T follicular helper cell (primary cell): ENCODE measurements around the gene D2HGDH.
"Not testable (repeated sequence)": the region's sequence is repeated elsewhere in the genome, so short reads cannot be mapped to it uniquely, and the experiment has no call there.

Experiments used
- DNase-seq: peaks from one replicate; pipeline ENCODE4 v3.0.0-alpha.2; 2020; ENCODE audit warnings: low read depth

D2HGDH gene

DNA sequence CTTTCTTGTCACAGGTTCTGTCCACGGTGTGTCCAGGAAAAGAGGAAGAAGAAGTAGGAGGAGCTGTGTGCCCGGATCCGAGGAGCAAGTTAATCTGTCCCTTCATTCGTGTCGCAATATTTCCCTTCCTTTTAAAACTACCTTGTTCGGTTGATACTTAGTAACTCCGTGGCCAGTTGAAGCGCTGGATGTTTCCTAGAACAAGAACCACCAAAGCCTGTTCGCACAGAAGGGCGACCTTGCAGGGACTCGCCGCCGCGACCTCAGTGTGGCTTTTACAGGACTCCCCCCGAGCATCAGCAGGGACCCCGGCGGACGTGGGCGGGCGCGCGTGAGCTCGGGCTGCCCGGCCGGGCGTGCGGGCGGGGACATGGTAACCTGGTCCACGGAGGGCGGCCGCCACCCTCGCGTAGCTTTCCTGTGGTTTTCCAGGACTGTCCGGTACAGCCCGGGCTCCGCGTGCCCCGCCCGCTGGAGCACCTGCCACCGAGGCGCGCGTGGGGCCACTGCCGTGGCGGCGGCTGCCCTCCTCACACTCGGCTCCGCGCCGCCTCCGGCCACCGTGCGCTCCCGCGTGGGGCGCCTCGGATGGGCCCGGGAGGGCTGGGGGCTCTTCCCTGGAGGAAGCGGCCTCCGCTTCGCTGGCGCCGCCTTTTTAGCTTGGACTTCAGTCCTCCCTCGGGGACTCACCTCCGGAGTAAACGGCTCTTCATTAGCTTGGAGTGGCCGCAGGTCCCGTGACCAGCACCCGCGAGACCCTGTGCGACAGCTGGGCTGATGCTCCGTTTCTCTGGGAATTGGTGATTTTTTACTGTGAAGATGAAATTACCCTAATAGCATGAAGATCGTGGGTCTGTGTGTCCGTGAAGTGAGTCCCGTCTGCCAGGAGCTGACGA is 9.2 kb upstream of the D2HGDH start:
- no peak for DNase-seq

DNA sequence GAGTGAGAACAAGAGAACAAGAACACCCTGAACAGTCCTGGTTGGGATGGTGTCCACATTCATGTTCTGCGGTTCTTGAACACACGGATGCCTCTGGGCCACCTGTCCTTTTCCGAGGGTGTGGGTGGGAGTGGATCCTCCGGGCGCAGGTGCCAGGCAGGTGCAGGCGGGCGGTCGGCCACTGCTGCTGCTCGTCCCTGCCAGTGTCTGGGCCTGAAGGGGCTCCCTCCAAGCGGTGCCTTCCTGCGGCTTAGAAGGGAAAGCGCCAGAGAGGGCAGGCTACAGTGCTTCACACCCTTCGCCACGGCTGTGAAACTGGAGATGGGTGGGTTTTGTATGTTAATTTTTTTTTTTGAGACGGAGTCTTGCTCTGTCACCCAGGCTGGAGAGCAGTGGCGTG is 8.0 kb upstream of the D2HGDH start:
- no peak for DNase-seq

DNA sequence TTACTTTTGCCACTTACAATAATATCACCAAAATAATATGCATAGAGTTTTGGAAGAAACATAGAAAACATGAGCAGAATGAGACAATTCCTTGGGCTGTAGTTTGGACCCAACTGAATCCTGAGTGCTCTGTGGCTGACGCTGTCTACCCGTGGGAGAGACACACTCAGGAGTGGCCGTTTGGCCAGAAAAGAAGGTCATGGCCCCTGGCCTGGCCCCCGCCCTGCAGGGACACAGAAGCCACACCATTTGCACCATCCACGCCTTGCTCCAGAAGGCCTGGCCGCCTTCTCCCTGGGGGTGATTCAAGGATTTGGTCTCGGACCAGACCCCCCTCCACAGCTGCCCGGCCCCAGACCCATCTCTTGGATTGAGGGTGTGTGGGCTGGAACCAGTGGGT is 6.4 kb upstream of the D2HGDH start:
- DNase-seq: no peak

DNA sequence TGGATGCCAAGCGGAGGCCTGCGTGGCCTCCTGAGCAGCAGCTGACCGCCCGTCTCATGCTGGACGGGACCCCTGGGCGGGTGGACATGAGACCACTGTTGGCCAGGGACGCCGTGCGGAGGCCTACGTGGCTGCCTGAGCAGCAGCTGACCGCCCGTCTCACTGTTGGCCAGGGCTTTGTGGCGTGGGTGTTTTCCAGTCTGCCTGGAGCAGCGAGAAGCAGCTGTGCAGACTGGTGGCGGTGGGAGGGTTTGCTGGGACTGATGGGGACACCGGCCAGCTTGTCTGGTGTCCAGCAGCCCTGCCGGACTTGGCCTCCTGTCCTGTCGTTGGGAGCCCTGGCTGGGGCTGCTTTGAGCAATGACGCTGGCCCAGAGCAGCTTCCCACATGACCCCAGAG is 5.8 kb upstream of the D2HGDH start:
- DNase-seq: no peak

DNA sequence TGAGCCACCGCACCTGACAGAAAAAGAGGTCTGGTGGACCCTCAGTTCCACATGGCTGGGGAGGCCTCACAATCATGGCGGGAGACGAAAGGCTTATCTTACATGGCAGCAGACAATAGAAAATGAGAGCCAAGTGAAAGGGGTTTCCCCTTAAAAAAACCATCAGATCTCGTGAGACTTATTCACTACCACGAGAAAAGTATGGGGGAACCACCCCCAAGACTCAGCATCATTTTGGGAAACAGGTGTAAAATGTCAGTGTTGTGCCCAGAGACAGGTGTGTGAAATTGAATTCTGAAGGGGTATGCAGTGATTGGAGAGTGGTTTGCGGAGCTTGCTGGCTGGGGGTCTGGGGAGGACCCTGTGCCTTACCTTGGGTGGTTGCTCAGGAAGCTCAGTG is 4.6 kb upstream of the D2HGDH start:
- DNase-seq: no peak

DNA sequence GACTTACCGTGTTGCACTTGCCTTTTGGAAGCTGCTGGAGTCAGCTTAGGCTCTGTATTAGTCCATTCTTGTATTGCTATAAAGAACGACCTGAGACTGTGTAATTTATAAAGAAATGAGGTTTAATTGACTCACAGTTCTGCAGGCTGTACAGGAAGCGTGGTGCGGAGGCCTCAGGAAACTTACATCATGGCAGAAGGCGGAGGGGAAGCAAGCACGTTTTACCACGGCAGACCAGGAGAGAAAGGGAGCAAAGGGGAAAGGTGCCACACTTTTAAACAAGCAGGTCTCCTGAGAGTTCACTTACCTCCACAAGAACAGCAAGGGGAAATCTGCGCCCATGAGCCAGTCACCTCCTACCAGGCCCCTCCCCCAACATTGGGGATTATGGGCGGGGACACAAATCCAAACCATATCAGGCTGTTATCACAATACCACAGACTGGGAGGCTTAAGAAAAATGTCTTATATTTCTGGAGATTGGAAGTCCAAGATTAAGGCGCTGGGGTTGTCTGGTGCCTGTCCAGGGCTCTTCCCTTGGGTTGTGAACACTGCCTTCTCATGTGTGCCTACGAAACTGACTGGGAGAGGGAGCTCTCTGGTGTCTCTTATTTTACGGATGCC is 3.6 kb upstream of the D2HGDH start:
- DNase-seq: no peak

DNA sequence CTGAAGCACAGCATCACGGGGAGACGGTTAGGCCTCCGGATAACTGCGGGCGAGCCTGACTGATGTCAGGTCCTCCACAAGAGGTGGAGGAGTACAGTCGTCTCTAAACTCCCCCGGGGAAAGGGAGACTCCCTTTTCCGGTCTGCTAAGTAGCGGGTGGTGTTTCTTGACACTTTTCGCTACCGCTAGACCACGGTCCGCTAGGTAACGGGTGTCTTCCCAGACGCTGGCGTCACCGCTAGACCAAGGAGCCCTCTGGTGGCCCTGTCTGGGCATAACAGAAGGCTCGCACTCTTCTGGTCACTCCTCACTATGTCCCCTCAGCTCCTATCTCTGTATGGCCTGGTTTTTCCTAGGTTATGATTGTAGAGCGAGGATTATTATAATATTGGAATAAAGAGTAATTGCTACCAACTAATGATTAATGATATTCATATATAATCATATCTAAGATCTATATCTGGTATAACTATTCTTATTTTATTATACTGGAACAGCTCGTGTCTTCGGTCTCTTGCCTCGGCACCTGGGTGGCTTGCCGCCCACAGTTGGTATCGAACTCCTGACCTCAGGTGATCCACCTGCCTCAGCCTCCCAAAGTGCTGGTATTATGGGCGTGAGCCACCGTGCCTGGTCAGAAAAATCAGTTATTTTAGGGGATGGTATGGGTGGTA is 1.8 kb upstream of the D2HGDH start:
- DNase-seq: not testable (repeated sequence)

DNA sequence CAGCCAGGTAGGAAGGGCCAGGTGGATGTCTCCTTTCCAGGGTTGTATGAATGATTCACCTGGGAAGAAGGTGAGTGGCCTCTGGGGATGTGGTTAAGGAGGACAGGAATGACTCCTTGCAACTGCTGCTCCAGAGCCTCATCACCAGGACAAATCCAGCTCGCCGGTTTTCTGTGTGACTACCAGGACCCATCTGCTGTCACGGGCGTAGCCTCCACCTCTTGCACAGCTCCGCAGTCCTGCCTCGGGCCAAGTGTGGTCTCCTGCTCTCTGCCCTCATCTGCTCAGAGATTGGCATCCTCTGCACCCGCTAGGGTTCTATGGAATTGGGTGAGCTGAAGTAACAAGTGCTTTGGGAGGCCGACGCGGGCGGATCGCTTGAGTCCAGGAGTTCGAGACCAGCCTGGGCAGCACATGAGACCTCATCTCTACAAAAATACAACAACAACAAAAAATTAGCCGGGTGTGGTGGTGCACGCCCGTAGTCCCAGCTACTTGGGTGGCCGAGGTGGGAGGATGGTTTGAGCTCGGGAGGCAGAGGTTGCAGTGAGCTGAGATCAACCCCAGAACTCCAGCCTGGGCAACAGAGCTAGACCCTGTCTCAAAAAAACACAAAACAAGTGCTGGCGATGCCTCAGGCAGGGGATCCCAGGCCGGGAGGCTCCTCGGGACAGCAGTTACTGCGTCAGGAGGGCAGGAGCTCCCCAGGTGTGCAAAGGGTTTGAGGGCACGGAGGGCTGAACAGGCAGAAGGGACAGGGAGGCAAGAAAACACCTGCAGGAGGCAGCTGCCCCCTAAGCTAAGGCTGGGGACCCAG is 831 bp upstream of the D2HGDH start:
- DNase-seq: no peak

DNA sequence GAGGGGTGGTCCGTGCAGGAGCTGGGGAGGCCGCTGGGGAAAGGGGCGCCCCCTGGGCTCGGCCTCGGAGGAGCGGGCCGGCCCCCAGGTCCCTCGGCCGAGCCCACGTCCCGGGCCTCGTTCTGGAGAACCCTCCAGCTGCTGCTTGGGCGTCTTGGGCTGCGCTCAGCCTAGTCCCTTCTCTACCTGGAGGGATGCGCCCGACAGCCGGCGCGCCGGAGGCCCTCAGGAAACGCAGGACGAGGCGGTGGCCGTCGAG is 293 bp upstream of the D2HGDH start:
- DNase-seq: no peak

DNA sequence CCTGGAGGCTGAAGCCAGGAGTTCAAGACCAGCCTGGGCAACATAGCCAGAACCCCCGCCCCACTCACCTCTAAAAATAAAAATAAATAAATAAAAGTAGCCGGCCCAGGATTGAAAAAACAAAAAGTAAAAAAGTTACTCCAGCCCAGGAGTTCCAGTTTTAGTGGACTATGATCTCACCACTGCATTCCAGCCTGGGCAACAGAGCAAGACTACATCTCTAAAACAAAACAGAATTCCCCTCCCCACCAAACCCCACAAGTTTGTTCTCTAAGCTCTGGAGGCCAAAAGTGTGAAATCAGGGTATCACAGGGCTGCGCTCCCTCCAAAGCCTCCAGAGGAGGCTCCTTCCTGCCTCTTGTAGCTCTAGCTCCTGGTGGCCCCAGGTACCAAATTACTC is 1.7 kb downstream of the D2HGDH start:
- no peak for DNase-seq

DNA sequence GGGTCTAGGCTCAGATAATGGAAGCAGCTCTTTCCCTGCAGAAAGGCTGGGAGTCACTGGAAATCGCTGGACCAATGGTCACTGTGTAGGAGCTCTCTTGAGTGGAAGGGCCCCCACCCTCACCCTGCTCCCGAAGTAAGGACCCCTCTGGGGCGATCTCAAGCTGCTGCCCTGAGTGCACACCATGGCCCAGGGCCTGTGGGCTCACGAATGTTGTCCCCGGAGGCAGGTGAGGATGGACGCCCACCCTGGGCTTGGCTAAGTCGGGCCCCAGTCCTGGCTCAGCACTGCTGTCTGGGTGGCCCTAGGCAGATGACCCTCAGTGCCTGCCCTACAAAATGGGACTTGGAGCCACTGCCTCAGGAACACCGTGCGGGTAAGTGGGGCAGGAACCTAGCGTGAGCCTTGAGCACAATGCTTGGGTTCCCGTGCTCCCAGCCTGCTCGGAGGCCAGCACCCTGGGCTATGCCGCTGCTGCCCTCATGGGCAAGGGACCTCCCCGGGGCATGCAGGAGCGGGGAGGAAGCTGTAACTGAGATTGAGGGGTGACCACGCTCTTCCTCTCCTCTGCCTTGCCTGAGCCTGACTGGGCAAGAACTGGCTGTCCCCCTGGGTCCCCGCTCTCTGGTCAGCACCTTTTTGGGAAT is 3.7 kb downstream of the D2HGDH start:
- no peak for DNase-seq

DNA sequence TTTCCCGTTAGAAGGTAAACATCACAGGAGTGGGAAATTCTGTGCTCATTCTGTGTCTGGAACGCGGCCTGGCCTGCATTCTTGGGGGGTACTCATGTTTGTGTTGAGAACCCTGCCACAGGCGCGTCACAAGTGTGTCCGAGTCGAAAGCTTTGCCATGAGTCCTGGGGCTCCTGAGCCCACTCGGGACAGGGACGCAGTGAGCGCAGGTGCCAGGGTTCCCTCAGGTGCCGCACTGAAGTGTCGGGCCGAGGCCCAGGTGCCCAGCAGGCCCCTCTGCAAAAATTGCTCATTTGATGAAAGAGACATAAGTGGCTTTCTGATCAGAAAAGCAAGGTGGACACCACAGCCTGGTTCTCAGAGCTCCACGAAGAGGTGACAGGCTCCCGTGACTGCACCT is 4.7 kb downstream of the D2HGDH start:
- DNase-seq: no peak

DNA sequence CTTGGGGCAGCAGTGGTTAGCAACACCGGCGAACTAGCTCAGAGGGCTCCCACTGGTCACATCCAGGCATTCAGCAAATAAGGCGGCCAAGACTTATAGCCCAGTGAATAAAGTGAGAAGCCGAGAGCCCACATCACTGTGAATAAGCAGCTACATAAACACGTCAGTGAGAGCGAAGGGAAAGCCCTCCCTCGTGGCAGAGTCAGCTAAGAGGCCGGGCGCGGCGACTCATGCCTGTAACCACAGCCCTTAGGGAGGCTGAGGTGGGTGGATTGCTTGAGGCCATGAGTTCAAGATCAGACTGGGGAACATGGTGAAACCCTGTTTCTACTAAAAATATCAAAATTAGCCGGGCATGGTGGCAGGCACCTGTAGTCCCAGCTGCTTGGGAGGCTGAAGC is 5.2 kb downstream of the D2HGDH start:
- no peak for DNase-seq

DNA sequence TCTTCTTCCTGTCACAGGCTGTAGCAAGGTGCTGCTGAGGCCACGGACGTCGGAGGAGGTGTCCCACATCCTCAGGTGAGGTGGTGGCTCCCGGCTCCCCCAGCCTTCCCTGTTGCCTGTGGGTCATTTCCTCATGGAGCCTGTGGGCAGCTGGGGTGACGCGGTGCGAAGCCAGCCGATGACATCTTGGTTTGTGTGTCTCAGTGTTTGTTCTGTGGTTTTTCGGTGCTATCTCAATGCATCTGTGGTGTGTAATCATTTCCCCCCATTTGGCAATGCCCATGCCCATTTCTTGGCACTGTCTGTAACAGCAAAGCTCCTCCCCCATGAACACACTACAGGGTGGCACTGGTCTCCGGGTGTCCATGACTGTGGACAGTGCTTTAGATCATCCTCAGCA is 6.6 kb downstream of the D2HGDH start:
- DNase-seq: no peak

DNA sequence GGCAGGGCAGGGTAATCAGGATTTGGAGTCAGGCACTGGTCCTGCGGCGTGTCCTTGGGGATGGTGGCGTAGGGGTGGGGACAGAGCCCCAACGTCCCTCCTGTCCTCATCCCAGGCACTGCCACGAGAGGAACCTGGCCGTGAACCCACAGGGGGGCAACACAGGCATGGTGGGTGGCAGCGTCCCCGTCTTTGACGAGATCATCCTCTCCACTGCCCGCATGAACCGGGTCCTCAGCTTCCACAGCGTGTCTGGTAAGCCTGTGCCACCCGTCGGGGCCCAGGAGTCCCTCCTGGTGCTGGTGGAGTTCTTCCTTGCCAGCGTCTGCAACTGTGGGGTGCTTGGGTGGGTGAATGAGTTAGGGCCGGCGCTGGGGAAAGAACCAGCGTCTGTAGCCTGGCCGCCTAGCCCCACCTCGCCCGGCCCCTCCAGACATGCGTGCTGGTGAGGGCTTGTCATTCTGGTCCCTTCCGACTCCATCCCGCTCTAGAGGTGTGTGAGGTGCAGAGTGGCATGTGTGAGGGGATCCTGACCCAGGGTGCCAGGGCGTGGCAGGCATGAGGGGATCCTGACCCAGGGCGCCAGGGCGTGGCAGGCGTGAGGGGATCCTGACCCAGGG is 8.0 kb downstream of the D2HGDH start:
- no peak for DNase-seq

DNA sequence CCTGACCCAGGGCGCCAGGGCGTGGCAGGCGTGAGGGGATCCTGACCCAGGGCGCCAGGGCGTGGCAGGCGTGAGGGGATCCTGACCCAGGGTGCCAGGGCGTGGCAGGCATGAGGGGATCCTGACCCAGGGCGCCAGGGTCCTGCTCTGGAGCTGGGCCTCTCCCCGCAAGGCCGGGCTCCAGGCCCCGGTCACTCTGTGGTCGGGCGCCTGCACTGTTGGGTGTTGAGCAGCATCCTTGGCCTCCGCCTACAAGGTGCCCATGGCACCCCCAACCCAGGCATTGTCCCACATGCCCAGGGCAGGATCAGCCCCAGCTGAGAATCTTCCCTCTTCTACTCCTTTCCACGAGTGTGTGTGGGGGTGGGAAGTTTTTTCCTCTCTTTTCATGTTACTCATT is 8.6 kb downstream of the D2HGDH start:
- not testable (repeated sequence) for DNase-seq

DNA sequence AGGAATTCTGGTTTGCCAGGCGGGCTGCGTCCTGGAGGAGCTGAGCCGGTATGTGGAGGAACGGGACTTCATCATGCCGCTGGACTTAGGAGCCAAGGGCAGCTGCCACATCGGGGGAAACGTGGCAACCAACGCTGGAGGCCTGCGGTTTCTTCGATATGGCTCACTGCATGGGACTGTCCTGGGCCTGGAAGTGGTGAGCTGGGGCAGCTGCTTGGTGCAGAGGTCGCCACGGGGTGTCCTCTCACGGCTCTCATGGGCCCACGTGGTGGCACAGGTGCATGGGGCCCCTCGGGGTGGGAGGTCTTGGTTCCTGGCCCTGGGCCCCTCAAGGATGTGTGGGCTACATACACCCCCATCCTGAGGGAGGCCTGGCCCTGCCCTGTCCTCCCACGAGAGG is 9.2 kb downstream of the D2HGDH start:
- DNase-seq: no peak

DNA sequence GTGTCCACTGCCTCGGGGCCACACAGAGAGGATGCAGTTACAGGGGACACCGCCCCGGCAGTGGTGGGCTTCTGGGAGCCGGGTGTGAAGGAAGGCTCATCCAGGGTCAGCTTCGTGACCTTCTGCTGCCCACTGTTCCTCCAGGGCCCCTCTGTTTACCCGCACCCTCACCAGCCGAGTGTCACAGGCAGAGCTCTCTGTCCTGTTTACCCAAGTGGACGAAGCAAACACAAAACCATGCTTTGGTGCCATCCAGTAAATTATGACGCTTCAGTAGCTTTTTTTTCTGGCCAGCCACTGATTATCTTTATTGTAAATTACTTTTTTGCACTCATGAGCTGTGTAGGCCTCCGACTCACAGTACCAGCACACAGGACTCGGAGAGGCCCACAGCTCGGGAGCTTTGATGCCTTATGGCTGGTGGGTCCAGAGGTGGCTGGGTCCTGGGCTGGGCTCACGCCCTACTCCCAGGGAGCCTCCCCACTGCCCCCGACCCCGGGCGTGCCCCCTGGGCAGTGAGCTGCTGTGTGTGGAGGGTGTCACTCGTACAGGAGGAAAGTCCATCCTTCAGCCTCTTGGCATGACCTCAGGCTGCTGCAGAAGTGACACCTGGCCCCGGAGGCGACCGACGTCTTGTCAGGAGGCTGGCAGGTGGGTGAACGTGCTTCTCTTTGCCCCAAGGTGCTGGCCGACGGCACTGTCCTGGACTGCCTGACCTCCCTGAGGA is 9.8 kb downstream of the D2HGDH start:
- no peak for DNase-seq

DNA sequence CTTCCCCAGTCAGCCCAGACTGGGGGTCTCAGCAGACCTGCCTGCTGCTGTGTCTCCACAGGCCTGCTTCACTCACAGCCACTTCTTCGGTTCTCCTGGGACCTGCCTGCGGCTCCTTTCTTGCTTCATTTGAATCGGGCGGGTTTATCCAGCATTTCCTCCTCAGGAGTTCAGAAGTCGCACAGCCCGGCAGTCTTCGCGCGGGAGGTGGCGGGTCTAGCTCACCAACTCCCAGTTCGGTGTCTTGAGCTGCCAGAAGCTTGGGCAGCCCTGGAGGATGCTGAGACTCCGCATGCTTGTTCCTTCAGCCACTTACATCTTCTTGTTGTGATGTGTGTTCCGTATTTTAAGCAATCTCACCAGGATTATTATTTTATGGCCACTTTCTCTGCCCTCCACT is 10.8 kb downstream of the D2HGDH start:
- DNase-seq: no peak

DNA sequence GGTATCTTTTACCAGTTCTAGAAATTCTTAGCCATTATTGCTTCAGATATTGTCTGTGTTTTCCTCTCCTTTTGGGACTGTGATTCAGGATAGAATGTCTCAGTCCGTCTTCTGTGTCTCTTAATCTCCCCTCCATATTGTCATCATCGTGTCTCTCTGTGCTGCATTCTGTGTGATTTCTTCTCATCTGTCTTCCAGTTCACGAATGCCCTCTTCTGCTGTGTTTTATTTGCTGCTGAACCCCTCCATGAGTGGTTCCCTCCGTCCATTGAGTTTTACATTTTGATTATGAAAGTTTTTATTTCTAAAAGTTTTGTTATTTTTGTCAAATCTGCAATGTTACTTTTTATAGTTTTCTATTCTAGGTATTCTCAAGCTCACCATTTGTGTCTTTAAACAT is 11.7 kb downstream of the D2HGDH start:
- DNase-seq: no peak
